ENCODE data around the gene EPM2AIP1.
"Not testable (repeated sequence)": the region's sequence is repeated elsewhere in the genome, so short reads cannot be mapped to it uniquely, and the experiment has no call there.

Gene EPM2AIP1

GRCh38 chr3:36992806-36993325 lies at the start of gene EPM2AIP1:
Gene EPM2AIP1, minus strand, starts transcription at chr3:36993131. Its CDS starts 54 bp downstream, at chr3:36993077.
- H3K4me3 Mint-ChIP-seq = no peak within 1 kb of the TSS
- H3K36me3 Mint-ChIP-seq (ENCODE audit: low read depth) = peaks cover 42% of the 10 kb centered on the region
- no peaks in the 10 kb centered on the region for H3K9me3 Mint-ChIP-seq
- H3K27me3 Mint-ChIP-seq (ENCODE audit: low read depth) = no peaks in the 10 kb centered on the region
- peaks cover 42% of the 10 kb centered on the region for H3K4me1 Mint-ChIP-seq (ENCODE audit: low read depth)
- H3K27ac Mint-ChIP-seq = no peak within 1 kb of the TSS

GRCh38 chr3:37042712-37043111 lies 49.8 kb upstream of the EPM2AIP1 start:
- peaks cover 35% of the 10 kb centered on the region for H3K36me3 Mint-ChIP-seq (ENCODE audit: low read depth)
- H3K4me3 Mint-ChIP-seq; H3K27ac Mint-ChIP-seq; H3K9me3 Mint-ChIP-seq; H3K4me1 Mint-ChIP-seq (ENCODE audit: low read depth); H3K27me3 Mint-ChIP-seq (ENCODE audit: low read depth): not testable (repeated sequence)

GRCh38 chr3:37041546-37042195 lies 48.7 kb upstream of the EPM2AIP1 start:
- Mint-ChIP-seq H3K27me3 (ENCODE audit: low read depth) (no peaks in the 10 kb centered on the region), H3K27ac (no peak overlapping the region), H3K4me1 (ENCODE audit: low read depth) (no peaks in the 10 kb centered on the region), H3K4me3 (no peak overlapping the region), H3K9me3 (no peaks in the 10 kb centered on the region), H3K36me3 (ENCODE audit: low read depth) (peaks cover 31% of the 10 kb centered on the region)

- Mint-ChIP-seq H3K4me1 (ENCODE audit: low read depth) (no peaks in the 10 kb centered on the region), H3K27me3 (ENCODE audit: low read depth) (no peaks in the 10 kb centered on the region), H3K27ac (no peak overlapping the region), H3K9me3 (peaks cover 7% of the 10 kb centered on the region), H3K4me3 (no peak overlapping the region), H3K36me3 (ENCODE audit: low read depth) (peaks cover 40% of the 10 kb centered on the region)
These were observed 47.3 kb upstream of the EPM2AIP1 start for GRCh38 chr3:37040231-37040630.

- H3K27ac Mint-ChIP-seq = no peak overlapping the region
- no peak overlapping the region for H3K4me3 Mint-ChIP-seq
- H3K36me3 Mint-ChIP-seq (ENCODE audit: low read depth) = peaks cover 44% of the 10 kb centered on the region
- no peaks in the 10 kb centered on the region for H3K27me3 Mint-ChIP-seq (ENCODE audit: low read depth)
- peaks cover 7% of the 10 kb centered on the region for H3K9me3 Mint-ChIP-seq
- no peaks in the 10 kb centered on the region for H3K4me1 Mint-ChIP-seq (ENCODE audit: low read depth)
These were observed 46.4 kb upstream of the EPM2AIP1 start for GRCh38 chr3:37039161-37039846.

GRCh38 chr3:37037352-37037751 lies 44.4 kb upstream of the EPM2AIP1 start:
- H3K4me1 Mint-ChIP-seq (ENCODE audit: low read depth) = no peaks in the 10 kb centered on the region
- H3K27ac Mint-ChIP-seq = no peak overlapping the region
- no peaks in the 10 kb centered on the region for H3K27me3 Mint-ChIP-seq (ENCODE audit: low read depth)
- peaks cover 7% of the 10 kb centered on the region for H3K9me3 Mint-ChIP-seq
- H3K4me3 Mint-ChIP-seq = no peak overlapping the region
- H3K36me3 Mint-ChIP-seq (ENCODE audit: low read depth) = peaks cover 56% of the 10 kb centered on the region

GRCh38 chr3:37032961-37033360 lies 40.0 kb upstream of the EPM2AIP1 start:
- Mint-ChIP-seq H3K4me3 (no peak overlapping the region), H3K4me1 (ENCODE audit: low read depth) (peaks cover 2% of the 10 kb centered on the region), H3K9me3 (peaks cover 7% of the 10 kb centered on the region), H3K27me3 (ENCODE audit: low read depth) (no peaks in the 10 kb centered on the region), H3K27ac (no peak overlapping the region), H3K36me3 (ENCODE audit: low read depth) (peaks cover 60% of the 10 kb centered on the region)

GRCh38 chr3:37031096-37031682 lies 38.3 kb upstream of the EPM2AIP1 start:
- Mint-ChIP-seq H3K4me3 (no peak overlapping the region), H3K9me3 (peaks cover 7% of the 10 kb centered on the region), H3K27ac (no peak overlapping the region), H3K36me3 (ENCODE audit: low read depth) (peaks cover 61% of the 10 kb centered on the region), H3K4me1 (ENCODE audit: low read depth) (peaks cover 2% of the 10 kb centered on the region), H3K27me3 (ENCODE audit: low read depth) (no peaks in the 10 kb centered on the region)

- peaks cover 59% of the 10 kb centered on the region for H3K36me3 Mint-ChIP-seq (ENCODE audit: low read depth)
- no peak overlapping the region for H3K27ac Mint-ChIP-seq
- H3K9me3 Mint-ChIP-seq = peaks cover 3% of the 10 kb centered on the region
These were observed 37.7 kb upstream of the EPM2AIP1 start for GRCh38 chr3:37030588-37030987.

GRCh38 chr3:37029516-37030163 lies 36.7 kb upstream of the EPM2AIP1 start:
- Mint-ChIP-seq H3K27me3 (ENCODE audit: low read depth) (no peaks in the 10 kb centered on the region), H3K27ac (no peak overlapping the region), H3K9me3 (no peaks in the 10 kb centered on the region), H3K36me3 (ENCODE audit: low read depth) (peaks cover 56% of the 10 kb centered on the region), H3K4me3 (no peak overlapping the region), H3K4me1 (ENCODE audit: low read depth) (peaks cover 7% of the 10 kb centered on the region)

More at GRCh38 chr3:37030588-37030987, 37.7 kb upstream of the EPM2AIP1 start:
- H3K4me1 Mint-ChIP-seq (ENCODE audit: low read depth) = peaks cover 4% of the 10 kb centered on the region
- H3K27me3 Mint-ChIP-seq (ENCODE audit: low read depth) = no peaks in the 10 kb centered on the region
- no peak overlapping the region for H3K4me3 Mint-ChIP-seq

- no peaks in the 10 kb centered on the region for H3K27me3 Mint-ChIP-seq (ENCODE audit: low read depth)
- no peak overlapping the region for H3K4me3 Mint-ChIP-seq
- H3K36me3 Mint-ChIP-seq (ENCODE audit: low read depth) = peaks cover 58% of the 10 kb centered on the region
- peaks cover 8% of the 10 kb centered on the region for H3K4me1 Mint-ChIP-seq (ENCODE audit: low read depth)
- no peak overlapping the region for H3K27ac Mint-ChIP-seq
- no peaks in the 10 kb centered on the region for H3K9me3 Mint-ChIP-seq
These were observed 36.2 kb upstream of the EPM2AIP1 start for GRCh38 chr3:37029111-37029510.

GRCh38 chr3:37028329-37028728 lies 35.4 kb upstream of the EPM2AIP1 start:
- Mint-ChIP-seq H3K27ac (no peak overlapping the region), H3K27me3 (ENCODE audit: low read depth) (no peaks in the 10 kb centered on the region), H3K36me3 (ENCODE audit: low read depth) (peaks cover 56% of the 10 kb centered on the region), H3K4me1 (ENCODE audit: low read depth) (peaks cover 8% of the 10 kb centered on the region), H3K4me3 (no peak overlapping the region), H3K9me3 (no peaks in the 10 kb centered on the region)

- peaks cover 8% of the 10 kb centered on the region for H3K4me1 Mint-ChIP-seq (ENCODE audit: low read depth)
- no peaks in the 10 kb centered on the region for H3K9me3 Mint-ChIP-seq
- no peaks in the 10 kb centered on the region for H3K27me3 Mint-ChIP-seq (ENCODE audit: low read depth)
- no peak overlapping the region for H3K27ac Mint-ChIP-seq
- no peak overlapping the region for H3K4me3 Mint-ChIP-seq
- peaks cover 55% of the 10 kb centered on the region for H3K36me3 Mint-ChIP-seq (ENCODE audit: low read depth)
These were observed 33.9 kb upstream of the EPM2AIP1 start for GRCh38 chr3:37026851-37027250.

- Mint-ChIP-seq H3K27ac (no peak overlapping the region), H3K4me3 (no peak overlapping the region), H3K36me3 (ENCODE audit: low read depth) (peaks cover 53% of the 10 kb centered on the region)
These were observed 32.8 kb upstream of the EPM2AIP1 start for GRCh38 chr3:37025561-37026335.

More at GRCh38 chr3:37025561-37026335, 32.8 kb upstream of the EPM2AIP1 start:
- Mint-ChIP-seq H3K9me3 (no peaks in the 10 kb centered on the region), H3K27me3 (ENCODE audit: low read depth) (no peaks in the 10 kb centered on the region), H3K4me1 (ENCODE audit: low read depth) (peaks cover 7% of the 10 kb centered on the region)

All from T-helper 1 cell treated with Interleukin-12 subunit alpha and Interleukin-12 subunit beta and Interleukin-4 antibody, amounts not matched to agents 30 μg/mL and 1 μg/mL, for 36 hours (primary cell).